Measurements from ENCODE around the gene ZNF689. TPM values are rescaled to one million over a fixed set of nuclear protein-coding genes. Genes with fewer than 3 reads are reported as not detected.
"Not testable (repeated sequence)": the region's sequence is repeated elsewhere in the genome, so short reads cannot be mapped to it uniquely, and the experiment has no call there.

ZNF689 gene
- total RNA-seq, 4 donors from 2014 or later, result 7.8 to 11.7 (median 10.0) TPM

DNA sequence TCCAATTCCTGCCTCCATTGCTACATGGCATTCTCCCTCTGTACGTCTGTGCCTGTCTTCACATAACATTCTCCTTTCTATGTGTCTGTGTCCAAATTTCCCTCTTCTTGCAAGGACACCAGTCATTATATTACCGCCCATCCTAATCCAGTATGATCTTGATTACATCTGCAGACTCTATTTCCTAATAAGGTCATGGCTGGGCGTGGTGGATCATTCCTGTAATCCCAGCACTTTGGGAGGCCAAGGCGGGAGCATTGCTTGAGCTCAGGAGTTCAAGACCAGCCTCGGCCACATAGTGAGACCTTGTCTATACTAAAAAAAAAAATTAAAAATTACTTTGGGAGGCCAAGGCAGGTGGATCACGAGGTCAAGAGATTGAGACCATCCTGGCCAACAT, 35.5 kb upstream of the ZNF689 start:
- no peak for TF ChIP-seq POLR2A (IDR thresholded peaks at IDR 0.05)

DNA sequence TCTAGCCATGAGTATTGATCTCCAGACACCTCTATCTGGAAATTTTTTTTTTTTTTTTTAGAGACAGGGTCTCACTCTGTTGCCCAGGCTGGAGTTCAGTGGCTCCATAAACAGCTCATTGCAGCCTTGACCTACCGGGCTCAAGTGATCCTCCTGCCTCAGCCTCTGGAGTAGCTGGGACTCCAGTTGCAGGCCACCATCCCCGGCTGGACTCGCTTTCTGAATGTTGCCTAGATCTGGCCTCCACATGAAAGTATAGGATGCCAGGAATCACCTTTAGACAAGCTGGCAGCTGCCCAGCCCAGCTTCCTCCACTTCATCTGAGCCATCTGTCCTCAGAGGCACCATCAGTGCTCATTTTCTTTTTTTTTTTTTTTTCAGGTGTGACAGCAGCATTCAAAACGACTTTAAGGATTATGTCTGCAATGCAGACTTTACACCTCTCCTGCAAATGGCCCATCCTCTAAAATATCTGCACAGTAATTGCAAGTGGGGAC, 34.2 kb upstream of the ZNF689 start:
- WGBS, 2 donors, result 72 to 74% methylated on average over 4 of the region's 4 CpGs
- DNase-seq (ENCODE audit: low spot score in 2 of 2), result no peak
- H3K36me3 ChIP-seq, result no peaks in the 10 kb centered on the region
- TF ChIP-seq EP300 (IDR thresholded peaks at IDR 0.05) (no peak), CTCF (IDR thresholded peaks at IDR 0.05) (no peak), POLR2A (IDR thresholded peaks at IDR 0.05) (no peak)
- no peaks in the 10 kb centered on the region for H3K9me3 ChIP-seq
- H3K4me1 ChIP-seq, result no peaks in the 10 kb centered on the region
- no peak overlapping the region for H3K27ac ChIP-seq
- no peaks in the 10 kb centered on the region for H3K27me3 ChIP-seq
- H3K4me3 ChIP-seq, result no peak overlapping the region

More for the DNA sequence above, 35.5 kb upstream of the ZNF689 start:
- no peak overlapping the region for H3K27ac ChIP-seq
- no peak for DNase-seq (ENCODE audit: low spot score in 2 of 2)
- H3K4me3 ChIP-seq, result no peak overlapping the region
- H3K4me1 ChIP-seq, result peaks cover 0 to 5% (median 2%) of the 10 kb centered on the region in 4 donors
- no peaks in the 10 kb centered on the region for H3K27me3 ChIP-seq
- H3K9me3 ChIP-seq, result no peaks in the 10 kb centered on the region
- WGBS, 2 donors, result 62 to 69% methylated on average over 6 of the region's 6 CpGs
- no peaks in the 10 kb centered on the region for H3K36me3 ChIP-seq

GRCh38 chr16:30641378-30641982, 31.3 kb upstream of the ZNF689 start:
- Histone ChIP-seq H3K36me3 (no peaks in the 10 kb centered on the region), H3K27me3 (no peaks in the 10 kb centered on the region), H3K27ac (no peak overlapping the region), H3K4me3 (no peak overlapping the region), H3K9me3 (no peaks in the 10 kb centered on the region), H3K4me1 (no peaks in the 10 kb centered on the region)
- TF ChIP-seq EP300 (IDR thresholded peaks at IDR 0.05), result no peak
- no peak for TF ChIP-seq CTCF (IDR thresholded peaks at IDR 0.05)
- TF ChIP-seq POLR2A (IDR thresholded peaks at IDR 0.05), result no peak
- 83 to 84% methylated on average over 3 of the region's 3 CpGs for WGBS, 2 donors
- DNase-seq (ENCODE audit: low spot score in 2 of 2), result no peak

DNA sequence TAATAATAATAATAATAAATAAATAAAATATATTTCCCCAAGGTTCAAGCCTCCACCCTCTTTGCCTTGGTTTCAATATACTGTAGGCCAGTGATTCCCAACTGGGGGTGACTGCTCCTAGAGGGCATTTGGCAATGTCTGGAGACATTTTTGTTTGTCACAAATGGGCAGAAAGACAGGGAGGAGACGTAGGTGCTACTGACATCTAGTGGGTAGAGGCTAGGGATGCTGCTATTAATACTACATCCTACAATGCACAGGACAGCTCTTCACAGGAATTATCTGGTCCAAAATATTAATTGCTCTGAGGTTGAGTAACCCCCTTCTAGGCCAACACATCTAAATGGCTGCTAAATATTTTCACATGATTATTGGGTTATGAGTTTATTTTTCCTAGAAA, 27.8 kb upstream of the ZNF689 start:
- Histone ChIP-seq H3K36me3 (no peaks in the 10 kb centered on the region), H3K4me1 (peaks cover 0 to 20% (median 4%) of the 10 kb centered on the region in 4 donors), H3K27ac (no peak overlapping the region), H3K27me3 (no peaks in the 10 kb centered on the region), H3K4me3 (no peak overlapping the region), H3K9me3 (no peaks in the 10 kb centered on the region)
- no peak for DNase-seq (ENCODE audit: low spot score in 2 of 2)
- WGBS, 2 donors, result 10 to 18% methylated on average over 1 of the region's 1 CpG
- TF ChIP-seq EP300 (IDR thresholded peaks at IDR 0.05) (no peak), CTCF (IDR thresholded peaks at IDR 0.05) (no peak), POLR2A (IDR thresholded peaks at IDR 0.05) (no peak)

- not testable (repeated sequence) for H3K36me3 ChIP-seq; H3K27ac ChIP-seq; H3K27me3 ChIP-seq; DNase-seq (ENCODE audit: low spot score in 2 of 2); H3K4me3 ChIP-seq; H3K9me3 ChIP-seq
- 82 to 95% methylated on average over 10 of the region's 10 CpGs for WGBS, 2 donors
- peaks cover 0 to 20% (median 4%) of the 10 kb centered on the region in 4 donors for H3K4me1 ChIP-seq
Measured at GRCh38 chr16:30637139-30637538, 26.9 kb upstream of the ZNF689 start.

GRCh38 chr16:30636599-30636998, 26.4 kb upstream of the ZNF689 start:
- H3K27me3 ChIP-seq, result no peaks in the 10 kb centered on the region
- no peak overlapping the region for H3K4me3 ChIP-seq
- 90 to 98% methylated on average over 7 of the region's 7 CpGs for WGBS, 2 donors
- H3K27ac ChIP-seq, result no peak overlapping the region
- no peak for TF ChIP-seq POLR2A (IDR thresholded peaks at IDR 0.05)
- no peaks in the 10 kb centered on the region for H3K36me3 ChIP-seq
- peaks cover 0 to 20% (median 4%) of the 10 kb centered on the region in 4 donors for H3K4me1 ChIP-seq
- no peaks in the 10 kb centered on the region for H3K9me3 ChIP-seq
- no peak for DNase-seq (ENCODE audit: low spot score in 2 of 2)

Data from tibial nerve (tissue), 4 donors.